GM18517 (cell line): ENCODE data around the gene TNNC1.
A peak's percentile ranks its signal among the peaks of the same experiment; 100 is the strongest.

Source experiments
- ATAC-seq: cut with Tn5 transposase; IDR thresholded peaks from one replicate; pipeline ENCODE4 v1.9.1; 2021; ENCODE audit warnings: mild to moderate bottlenecking, moderate library complexity; ENCODE audit not compliant: unreplicated experiment

TNNC1 gene

GRCh38 chr3:52458770-52459545 lies 5.1 kb upstream of the TNNC1 start:
- ATAC-seq, result no peak

GRCh38 chr3:52458031-52458760 lies 4.4 kb upstream of the TNNC1 start:
- no peak for ATAC-seq

GRCh38 chr3:52456800-52457183 lies 3.0 kb upstream of the TNNC1 start:
- ATAC-seq, result no peak

- ATAC-seq, result no peak
Measured at GRCh38 chr3:52456169-52456799, 2.4 kb upstream of the TNNC1 start.

- peak; percentile 63 for ATAC-seq
Measured at GRCh38 chr3:52455283-52456168, 1.7 kb upstream of the TNNC1 start, which contains the start of gene NISCH. Gene NISCH, plus strand, starts transcription at chr3:52455604. Its CDS starts 38 bp downstream, at chr3:52455642.

- ATAC-seq, result no peak
Measured at GRCh38 chr3:52454938-52455282, 1.1 kb upstream of the TNNC1 start.

- ATAC-seq, result no peak
Measured at GRCh38 chr3:52454250-52454937, 553 bp upstream of the TNNC1 start.

- no peak for ATAC-seq
Measured at GRCh38 chr3:52452570-52453221, 1.1 kb downstream of the TNNC1 start.

GRCh38 chr3:52452126-52452525 lies 1.7 kb downstream of the TNNC1 start:
- ATAC-seq, result no peak

- ATAC-seq, result no peak
Measured at GRCh38 chr3:52451237-52452083, 2.4 kb downstream of the TNNC1 start.

- ATAC-seq, result no peak
Measured at GRCh38 chr3:52450489-52451236, 3.2 kb downstream of the TNNC1 start.

GRCh38 chr3:52447512-52448355 lies 6.1 kb downstream of the TNNC1 start:
- no peak for ATAC-seq

GRCh38 chr3:52446631-52447511 lies 7.0 kb downstream of the TNNC1 start:
- no peak for ATAC-seq

- ATAC-seq, result no peak
Measured at GRCh38 chr3:52446042-52446441, 7.8 kb downstream of the TNNC1 start.

GRCh38 chr3:52444860-52445793 lies 8.7 kb downstream of the TNNC1 start, which contains the start of gene SEMA3G:
Gene SEMA3G, minus strand, starts transcription at chr3:52445103. Its CDS starts 76 bp downstream, at chr3:52445027.
- ATAC-seq, result peak; percentile 65
